ENCODE results near the gene UFSP1.
"Not testable (repeated sequence)": the region's sequence is repeated elsewhere in the genome, so short reads cannot be mapped to it uniquely, and the experiment has no call there.

UFSP1 gene

GRCh38 chr7:100888988-100889750 is at the start of gene UFSP1:
Gene UFSP1, minus strand, starts transcription at chr7:100889715. Its CDS starts 444 bp downstream, at chr7:100889271.
- DNase-seq (ENCODE audit: low spot score) = no peak

- not testable (repeated sequence) for DNase-seq (ENCODE audit: low spot score)
Measured at GRCh38 chr7:100936167-100936566, 46.7 kb upstream of the UFSP1 start.

- not testable (repeated sequence) for DNase-seq (ENCODE audit: low spot score)
Measured at GRCh38 chr7:100935381-100935780, 45.9 kb upstream of the UFSP1 start.

GRCh38 chr7:100933734-100934133 is 44.2 kb upstream of the UFSP1 start:
- no peak for DNase-seq (ENCODE audit: low spot score)

GRCh38 chr7:100929808-100930174 is 40.3 kb upstream of the UFSP1 start:
- DNase-seq (ENCODE audit: low spot score) = no peak

- not testable (repeated sequence) for DNase-seq (ENCODE audit: low spot score)
Measured at GRCh38 chr7:100923616-100924015, 34.1 kb upstream of the UFSP1 start.

- DNase-seq (ENCODE audit: low spot score) = no peak
Measured at GRCh38 chr7:100921039-100921438, 31.5 kb upstream of the UFSP1 start.

- DNase-seq (ENCODE audit: low spot score) = not testable (repeated sequence)
Measured at GRCh38 chr7:100919779-100920437, 30.4 kb upstream of the UFSP1 start.

GRCh38 chr7:100919335-100919734 is 29.8 kb upstream of the UFSP1 start:
- not testable (repeated sequence) for DNase-seq (ENCODE audit: low spot score)

- DNase-seq (ENCODE audit: low spot score) = peak; percentile 85
Measured at GRCh38 chr7:100914879-100915447, 25.4 kb upstream of the UFSP1 start.

GRCh38 chr7:100914208-100914878 is 24.8 kb upstream of the UFSP1 start:
- DNase-seq (ENCODE audit: low spot score) = peak; percentile 21

- DNase-seq (ENCODE audit: low spot score) = no peak
Measured at GRCh38 chr7:100911484-100911883, 22.0 kb upstream of the UFSP1 start.

GRCh38 chr7:100910443-100910842 is 20.9 kb upstream of the UFSP1 start:
- not testable (repeated sequence) for DNase-seq (ENCODE audit: low spot score)

- DNase-seq (ENCODE audit: low spot score) = no peak
Measured at GRCh38 chr7:100908512-100908911, 19.0 kb upstream of the UFSP1 start.

- DNase-seq (ENCODE audit: low spot score) = no peak
Measured at GRCh38 chr7:100902638-100903037, 13.1 kb upstream of the UFSP1 start.

- no peak for DNase-seq (ENCODE audit: low spot score)
Measured at GRCh38 chr7:100901921-100902332, 12.4 kb upstream of the UFSP1 start.

- DNase-seq (ENCODE audit: low spot score) = no peak
Measured at GRCh38 chr7:100900978-100901377, 11.5 kb upstream of the UFSP1 start.

GRCh38 chr7:100899432-100899831 is 9.9 kb upstream of the UFSP1 start:
- no peak for DNase-seq (ENCODE audit: low spot score)

- DNase-seq (ENCODE audit: low spot score) = no peak
Measured at GRCh38 chr7:100897772-100898454, 8.4 kb upstream of the UFSP1 start.

- peak; percentile 17 for DNase-seq (ENCODE audit: low spot score)
Measured at GRCh38 chr7:100896732-100897608, 7.5 kb upstream of the UFSP1 start.
